ENCODE measurements around the gene IRF3.

Gene IRF3

GRCh38 chr19:49677231-49677900 lies 11.7 kb upstream of the IRF3 start, which contains the start of gene PRMT1:
Gene PRMT1 (plus strand): TSS chr19:49677271. CDS start chr19:49677281, 10 bp downstream.
- Histone ChIP-seq H2BK5ac (ENCODE audit: low read length) (peak within 1 kb of the TSS; percentile 97), H3K18ac (ENCODE audit: low read length) (peak within 1 kb of the TSS; percentile 85), H2AK5ac (ENCODE audit: low read length) (peak within 1 kb of the TSS; percentile 59)

DNA sequence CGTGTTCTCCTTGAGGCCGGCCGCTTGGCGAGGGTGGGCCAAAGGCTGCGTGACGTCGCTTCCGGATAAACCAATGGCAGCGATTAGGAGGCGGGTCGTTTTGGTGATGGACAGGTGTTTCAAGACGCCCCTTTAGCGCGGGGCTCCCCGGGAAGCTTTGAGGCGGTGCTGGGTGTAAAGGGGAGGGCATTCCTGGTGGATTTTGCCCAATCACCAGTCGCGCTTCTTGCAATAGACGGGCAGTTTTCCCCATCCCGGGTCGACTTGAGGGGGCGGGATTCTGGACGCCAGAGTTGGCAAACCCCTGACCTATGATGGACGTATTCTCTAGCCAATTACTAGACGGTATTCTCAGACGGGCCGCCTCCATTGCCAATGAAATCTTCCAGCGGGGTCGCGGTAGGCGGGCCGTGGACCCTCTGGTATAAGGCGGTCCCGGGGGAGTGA lies 11.2 kb upstream of the IRF3 start:
- Histone ChIP-seq H3K27ac (ENCODE audit: low read depth, low read length) (no peak overlapping the region), H3K27me3 (ENCODE audit: insufficient read depth, low read length, poor library complexity) (no peaks in the 10 kb centered on the region), H4K5ac (ENCODE audit: low read length) (no peak overlapping the region), H2BK120ac (ENCODE audit: low read depth, low read length) (no peak overlapping the region), H2AK5ac (ENCODE audit: low read length) (no peak overlapping the region), H3K79me1 (ENCODE audit: low read length) (peaks cover 6% of the 10 kb centered on the region), H3K56ac (ENCODE audit: low read length) (no peak overlapping the region), H3K36me3 (ENCODE audit: control insufficient read depth, insufficient read depth, low read length) (peaks cover 4% of the 10 kb centered on the region), H3K18ac (ENCODE audit: low read length) (no peak overlapping the region), H2BK15ac (replicated peaks; ENCODE audit: low read depth) (no peak overlapping the region), H3K23ac (ENCODE audit: low read length) (no peak overlapping the region), H3K9ac (ENCODE audit: low read length) (peak overlapping the region; percentile 99), H3K4ac (ENCODE audit: low read depth, low read length) (no peak overlapping the region), H3K4me1 (ENCODE audit: control insufficient read depth, low read depth, low read length) (peaks cover 8% of the 10 kb centered on the region), H3K4me3 (ENCODE audit: low read length) (no peak overlapping the region), H3K4me2 (ENCODE audit: low read length) (no peak overlapping the region), H2BK5ac (ENCODE audit: low read length) (no peak overlapping the region), H3K79me2 (ENCODE audit: control insufficient read depth, insufficient read depth, low read length) (peaks cover 38% of the 10 kb centered on the region), H4K8ac (ENCODE audit: low read depth, low read length) (no peak overlapping the region)
- DNase-seq, result peak; percentile 100
- no CpG with 5 or more reads among the region's 34 CpGs for WGBS (ENCODE audit: extremely low coverage, insufficient coverage, low lambda C conversion rate)

More at GRCh38 chr19:49677231-49677900, 11.7 kb upstream of the IRF3 start, which contains the start of gene PRMT1:
- H3K27ac ChIP-seq (ENCODE audit: low read depth, low read length), result peak within 1 kb of the TSS; percentile 91
- peak within 1 kb of the TSS; percentile 89 for H3K4me3 ChIP-seq (ENCODE audit: low read length)
- no peak within 1 kb of the TSS for H2BK15ac ChIP-seq (replicated peaks; ENCODE audit: low read depth)
- peaks cover 10% of the 10 kb centered on the region for H3K36me3 ChIP-seq (ENCODE audit: control insufficient read depth, insufficient read depth, low read length)
- peak within 1 kb of the TSS; percentile 96 for H3K4ac ChIP-seq (ENCODE audit: low read depth, low read length)
- H2BK120ac ChIP-seq (ENCODE audit: low read depth, low read length), result no peak within 1 kb of the TSS
- peak within 1 kb of the TSS; percentile 99 for H3K9ac ChIP-seq (ENCODE audit: low read length)
- H3K79me1 ChIP-seq (ENCODE audit: low read length), result peaks cover 11% of the 10 kb centered on the region
- no CpG with 5 or more reads among the region's 57 CpGs for WGBS (ENCODE audit: extremely low coverage, insufficient coverage, low lambda C conversion rate)
- peak within 1 kb of the TSS; percentile 99 for H3K56ac ChIP-seq (ENCODE audit: low read length)
- peak within 1 kb of the TSS; percentile 97 for H3K4me2 ChIP-seq (ENCODE audit: low read length)
- H3K27me3 ChIP-seq (ENCODE audit: insufficient read depth, low read length, poor library complexity), result no peaks in the 10 kb centered on the region
- peak within 1 kb of the TSS; percentile 3 for H4K8ac ChIP-seq (ENCODE audit: low read depth, low read length)
- peak within 1 kb of the TSS; percentile 99 for H3K23ac ChIP-seq (ENCODE audit: low read length)
- no peak within 1 kb of the TSS for H4K5ac ChIP-seq (ENCODE audit: low read length)
- peak; percentile 87 for DNase-seq
- H3K79me2 ChIP-seq (ENCODE audit: control insufficient read depth, insufficient read depth, low read length), result peaks cover 43% of the 10 kb centered on the region
- H3K4me1 ChIP-seq (ENCODE audit: control insufficient read depth, low read depth, low read length), result peaks cover 8% of the 10 kb centered on the region

- Histone ChIP-seq H3K27ac (ENCODE audit: low read depth, low read length) (peak overlapping the region; percentile 91), H3K79me2 (ENCODE audit: control insufficient read depth, insufficient read depth, low read length) (peaks cover 35% of the 10 kb centered on the region), H3K4me2 (ENCODE audit: low read length) (peak overlapping the region; percentile 70), H3K9ac (ENCODE audit: low read length) (peak overlapping the region; percentile 80), H4K8ac (ENCODE audit: low read depth, low read length) (no peak overlapping the region), H2BK120ac (ENCODE audit: low read depth, low read length) (no peak overlapping the region), H3K56ac (ENCODE audit: low read length) (peak overlapping the region; percentile 92), H2BK15ac (replicated peaks; ENCODE audit: low read depth) (no peak overlapping the region), H3K79me1 (ENCODE audit: low read length) (peaks cover 4% of the 10 kb centered on the region), H2BK5ac (ENCODE audit: low read length) (no peak overlapping the region), H3K36me3 (ENCODE audit: control insufficient read depth, insufficient read depth, low read length) (peaks cover 3% of the 10 kb centered on the region), H3K18ac (ENCODE audit: low read length) (peak overlapping the region; percentile 85), H3K4me1 (ENCODE audit: control insufficient read depth, low read depth, low read length) (peaks cover 8% of the 10 kb centered on the region), H3K4me3 (ENCODE audit: low read length) (peak overlapping the region; percentile 47), H2AK5ac (ENCODE audit: low read length) (no peak overlapping the region), H4K5ac (ENCODE audit: low read length) (no peak overlapping the region), H3K27me3 (ENCODE audit: insufficient read depth, low read length, poor library complexity) (no peaks in the 10 kb centered on the region), H3K4ac (ENCODE audit: low read depth, low read length) (peak overlapping the region; percentile 64), H3K23ac (ENCODE audit: low read length) (no peak overlapping the region)
- WGBS (ENCODE audit: extremely low coverage, insufficient coverage, low lambda C conversion rate), result no CpG with 5 or more reads among the region's 27 CpGs
- peak; percentile 98 for DNase-seq
Observed at GRCh38 chr19:49676136-49676783, 10.6 kb upstream of the IRF3 start.

GRCh38 chr19:49672131-49672919 lies 6.7 kb upstream of the IRF3 start:
- WGBS (ENCODE audit: extremely low coverage, insufficient coverage, low lambda C conversion rate), result no CpG with 5 or more reads among the region's 28 CpGs

DNA sequence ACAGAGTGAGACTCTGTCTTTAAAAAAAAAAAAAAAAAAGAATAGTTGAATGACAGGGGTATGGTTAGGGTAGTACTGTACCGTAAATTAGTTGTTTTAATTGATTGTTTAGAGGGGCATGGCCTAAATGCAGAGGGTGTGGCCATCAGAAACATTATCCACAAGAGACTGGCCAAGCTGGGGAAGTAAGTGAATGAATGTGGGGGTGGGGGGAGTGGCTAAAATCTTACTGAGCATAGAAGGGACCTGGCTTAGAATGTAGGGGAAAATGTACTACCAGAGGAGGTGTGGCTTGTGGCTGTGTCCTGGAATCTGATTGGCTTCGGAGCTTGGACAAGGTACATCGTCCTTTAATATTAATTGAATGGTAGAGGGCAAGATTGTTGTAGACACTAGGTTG lies 3.9 kb upstream of the IRF3 start:
- no peak overlapping the region for H3K4ac ChIP-seq (ENCODE audit: low read depth, low read length)
- H3K23ac ChIP-seq (ENCODE audit: low read length), result no peak overlapping the region
- H2BK15ac ChIP-seq (replicated peaks; ENCODE audit: low read depth), result no peak overlapping the region
- peaks cover 19% of the 10 kb centered on the region for H3K79me2 ChIP-seq (ENCODE audit: control insufficient read depth, insufficient read depth, low read length)
- H3K36me3 ChIP-seq (ENCODE audit: control insufficient read depth, insufficient read depth, low read length), result peaks cover 1% of the 10 kb centered on the region
- no peak overlapping the region for H2AK5ac ChIP-seq (ENCODE audit: low read length)
- H3K4me2 ChIP-seq (ENCODE audit: low read length), result no peak overlapping the region
- H3K9ac ChIP-seq (ENCODE audit: low read length), result no peak overlapping the region
- no peak overlapping the region for H3K27ac ChIP-seq (ENCODE audit: low read depth, low read length)
- no peak overlapping the region for H4K8ac ChIP-seq (ENCODE audit: low read depth, low read length)
- H2BK5ac ChIP-seq (ENCODE audit: low read length), result no peak overlapping the region
- no peak overlapping the region for H2BK120ac ChIP-seq (ENCODE audit: low read depth, low read length)
- DNase-seq, result no peak
- H3K18ac ChIP-seq (ENCODE audit: low read length), result no peak overlapping the region
- peaks cover 2% of the 10 kb centered on the region for H3K4me1 ChIP-seq (ENCODE audit: control insufficient read depth, low read depth, low read length)
- H3K27me3 ChIP-seq (ENCODE audit: insufficient read depth, low read length, poor library complexity), result no peaks in the 10 kb centered on the region
- peaks cover 17% of the 10 kb centered on the region for H3K79me1 ChIP-seq (ENCODE audit: low read length)
- no peak overlapping the region for H4K5ac ChIP-seq (ENCODE audit: low read length)
- WGBS (ENCODE audit: extremely low coverage, insufficient coverage, low lambda C conversion rate), result no CpG with 5 or more reads among the region's 3 CpGs
- no peak overlapping the region for H3K4me3 ChIP-seq (ENCODE audit: low read length)
- no peak overlapping the region for H3K56ac ChIP-seq (ENCODE audit: low read length)

More at GRCh38 chr19:49672131-49672919, 6.7 kb upstream of the IRF3 start:
- no peak overlapping the region for H2BK15ac ChIP-seq (replicated peaks; ENCODE audit: low read depth)
- H3K18ac ChIP-seq (ENCODE audit: low read length), result no peak overlapping the region
- H3K79me1 ChIP-seq (ENCODE audit: low read length), result peaks cover 7% of the 10 kb centered on the region
- H3K4me3 ChIP-seq (ENCODE audit: low read length), result no peak overlapping the region
- H4K5ac ChIP-seq (ENCODE audit: low read length), result no peak overlapping the region
- peaks cover 1% of the 10 kb centered on the region for H3K36me3 ChIP-seq (ENCODE audit: control insufficient read depth, insufficient read depth, low read length)
- H3K27ac ChIP-seq (ENCODE audit: low read depth, low read length), result peak overlapping the region; percentile 10
- H3K56ac ChIP-seq (ENCODE audit: low read length), result peak overlapping the region; percentile 73
- H3K23ac ChIP-seq (ENCODE audit: low read length), result no peak overlapping the region
- no peak overlapping the region for H2BK5ac ChIP-seq (ENCODE audit: low read length)
- no peak overlapping the region for H4K8ac ChIP-seq (ENCODE audit: low read depth, low read length)
- no peaks in the 10 kb centered on the region for H3K4me1 ChIP-seq (ENCODE audit: control insufficient read depth, low read depth, low read length)
- H3K4ac ChIP-seq (ENCODE audit: low read depth, low read length), result no peak overlapping the region
- H3K4me2 ChIP-seq (ENCODE audit: low read length), result peak overlapping the region; percentile 14
- peaks cover 4% of the 10 kb centered on the region for H3K79me2 ChIP-seq (ENCODE audit: control insufficient read depth, insufficient read depth, low read length)
- H2AK5ac ChIP-seq (ENCODE audit: low read length), result no peak overlapping the region
- no peak overlapping the region for H2BK120ac ChIP-seq (ENCODE audit: low read depth, low read length)
- H3K27me3 ChIP-seq (ENCODE audit: insufficient read depth, low read length, poor library complexity), result no peaks in the 10 kb centered on the region
- DNase-seq, result peak; percentile 92
- H3K9ac ChIP-seq (ENCODE audit: low read length), result peak overlapping the region; percentile 46
